Esophagus (tissue), 2 donors: ENCODE measurements around the gene ASMTL. TPM values are rescaled to one million over a fixed set of nuclear protein-coding genes. Genes with fewer than 3 reads are reported as not detected.

Experiments
- H3K27ac ChIP-seq, 2 donors: one replicate each; pipeline ENCODE4 v1.5.1; 2013; ENCODE audit warnings: low read depth in 2 of 2, mild to moderate bottlenecking in 2 of 2, inconsistent platforms in 1 of 2, low read length in 1 of 2, moderate library complexity in 1 of 2
- H3K27me3 ChIP-seq, 2 donors: one replicate each; pipeline ENCODE4 v1.6.1; 2013; ENCODE audit warnings: low read length in 2 of 2, control low read depth in 1 of 2, mild to moderate bottlenecking in 1 of 2; ENCODE audit not compliant: insufficient read depth in 2 of 2, control insufficient read depth in 1 of 2
- H3K36me3 ChIP-seq, 2 donors: one replicate each; pipeline ENCODE4 v1.6.1; 2013; ENCODE audit warnings: low read length in 1 of 2; ENCODE audit not compliant: control insufficient read depth in 2 of 2, insufficient read depth in 2 of 2
- H3K4me1 ChIP-seq, 2 donors: one replicate each; pipeline ENCODE4 v1.6.1; 2013; ENCODE audit warnings: low read length in 1 of 2; ENCODE audit not compliant: control insufficient read depth in 2 of 2, insufficient read depth in 2 of 2
- H3K4me3 ChIP-seq, 2 donors: one replicate each; pipeline ENCODE4 v1.5.1; 2013; ENCODE audit warnings: low read length in 2 of 2, mild to moderate bottlenecking in 2 of 2, low read depth in 1 of 2, moderate library complexity in 1 of 2
- H3K9me3 ChIP-seq, 2 donors: one replicate each; pipeline ENCODE4 v1.6.1; 2013; ENCODE audit warnings: mild to moderate bottlenecking in 2 of 2, low read depth in 1 of 2, low read length in 1 of 2, moderate library complexity in 1 of 2; ENCODE audit not compliant: control insufficient read depth in 2 of 2, insufficient read depth in 1 of 2
- WGBS, 2 donors: extraction: QIAGEN DNeasy Blood & Tissue Kit; methylation state at CpG; one replicate each; pipeline ENCODE4 v1.1.7; 2013; 5-methylcytosine and 5-hydroxymethylcytosine counted together
- polyA plus RNA-seq, 2 donors: library from polyadenylated mRNA; stranded (reverse); fragments of 200-250 nt; gene quantifications; one replicate each; pipeline ENCODE4 v1.2.3, GENCODE V29; 2013
- donor health status: healthy with polysubstance abuse.
- donor health status: Bipolar disorder and iron deficiency.

The ASMTL gene, protein sequence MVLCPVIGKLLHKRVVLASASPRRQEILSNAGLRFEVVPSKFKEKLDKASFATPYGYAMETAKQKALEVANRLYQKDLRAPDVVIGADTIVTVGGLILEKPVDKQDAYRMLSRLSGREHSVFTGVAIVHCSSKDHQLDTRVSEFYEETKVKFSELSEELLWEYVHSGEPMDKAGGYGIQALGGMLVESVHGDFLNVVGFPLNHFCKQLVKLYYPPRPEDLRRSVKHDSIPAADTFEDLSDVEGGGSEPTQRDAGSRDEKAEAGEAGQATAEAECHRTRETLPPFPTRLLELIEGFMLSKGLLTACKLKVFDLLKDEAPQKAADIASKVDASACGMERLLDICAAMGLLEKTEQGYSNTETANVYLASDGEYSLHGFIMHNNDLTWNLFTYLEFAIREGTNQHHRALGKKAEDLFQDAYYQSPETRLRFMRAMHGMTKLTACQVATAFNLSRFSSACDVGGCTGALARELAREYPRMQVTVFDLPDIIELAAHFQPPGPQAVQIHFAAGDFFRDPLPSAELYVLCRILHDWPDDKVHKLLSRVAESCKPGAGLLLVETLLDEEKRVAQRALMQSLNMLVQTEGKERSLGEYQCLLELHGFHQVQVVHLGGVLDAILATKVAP
- polyA plus RNA-seq: 10 to 100 TPM in 1 of 2 donors, 1 to 10 TPM in 1; 8.5 to 13.6 TPM

DNA sequence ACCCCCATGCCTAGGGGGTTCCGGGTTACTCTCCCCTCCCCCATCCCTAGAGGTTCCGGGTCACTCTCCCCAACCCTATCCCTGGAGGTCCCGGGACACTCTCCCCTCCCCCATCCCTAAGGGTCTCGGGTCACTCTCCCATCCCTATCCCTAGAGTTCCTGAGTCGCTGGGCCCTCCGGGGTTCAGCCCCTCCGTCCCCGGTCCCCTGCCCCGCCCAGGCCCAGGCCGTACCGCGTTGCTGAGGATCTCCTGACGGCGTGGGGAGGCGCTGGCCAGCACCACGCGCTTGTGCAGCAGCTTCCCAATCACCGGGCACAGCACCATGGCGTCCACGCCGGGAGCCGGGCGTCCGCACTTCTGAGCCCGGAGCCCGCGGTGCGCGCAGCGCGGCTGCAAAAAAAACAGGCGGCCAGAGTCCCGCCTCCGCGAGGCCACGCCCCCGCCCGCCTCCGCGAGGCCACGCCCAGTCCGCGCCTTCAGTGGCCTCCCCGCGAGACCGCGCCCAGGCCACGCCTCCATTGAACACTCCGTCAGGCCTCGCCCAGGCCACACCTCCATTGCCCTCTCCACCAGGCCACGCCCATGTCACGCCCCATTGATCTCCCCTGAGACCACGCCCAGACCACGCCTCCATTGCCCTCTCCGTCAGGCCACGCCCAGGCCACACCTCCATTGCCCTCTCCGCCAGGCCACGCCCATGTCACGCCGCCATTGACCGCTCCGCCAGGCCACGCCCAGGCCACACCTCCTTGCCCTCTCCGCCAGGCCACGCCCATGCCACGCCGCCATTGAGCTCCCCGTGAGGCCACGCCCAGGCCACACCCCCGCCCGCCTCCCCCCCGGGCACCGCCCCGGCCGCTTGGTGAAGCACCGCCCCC, at the start of gene ASMTL:
Gene ASMTL (minus strand): TSS at position 394 of the 879 bp plus-strand sequence. CDS start 69 bp downstream, at position 325.
- no peaks in the 10 kb centered on the region for H3K36me3 ChIP-seq
- 0 to 1% methylated on average over 72 to 76 of the region's 76 CpGs for WGBS, 2 donors
- H3K9me3 ChIP-seq: peaks cover 0 to 3% of the 10 kb centered on the region in 2 donors
- H3K4me3 ChIP-seq: peak within 1 kb of the TSS; percentile 66 to 76
- peak within 1 kb of the TSS; percentile 88 to 99 for H3K27ac ChIP-seq
- H3K27me3 ChIP-seq: no peaks in the 10 kb centered on the region
- H3K4me1 ChIP-seq: peaks cover 0 to 3% of the 10 kb centered on the region in 2 donors

DNA sequence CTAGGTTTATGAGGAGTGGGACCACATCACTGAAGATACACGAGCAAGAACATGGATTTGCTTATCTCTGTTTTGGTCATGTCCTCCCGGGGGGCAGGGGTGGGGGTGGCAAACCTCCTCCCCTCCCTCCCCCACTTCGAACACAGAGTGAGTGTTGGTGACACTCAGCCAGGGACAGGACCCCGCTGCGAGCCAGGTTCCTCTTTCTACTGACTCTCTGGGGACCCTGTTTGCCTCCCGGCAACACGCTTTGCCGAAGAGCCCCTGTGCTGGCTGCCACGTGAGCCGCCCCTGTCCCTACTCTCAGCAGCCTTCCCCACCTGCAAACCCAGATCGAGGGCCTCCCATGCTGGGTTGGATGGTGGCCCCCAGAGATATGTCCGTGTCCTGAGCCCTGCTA, 49.5 kb upstream of the ASMTL start:
- Histone ChIP-seq H3K4me3 (no peak overlapping the region), H3K36me3 (no peaks in the 10 kb centered on the region), H3K27me3 (no peaks in the 10 kb centered on the region), H3K27ac (no peak overlapping the region), H3K9me3 (no peaks in the 10 kb centered on the region), H3K4me1 (no peaks in the 10 kb centered on the region)
- 67 to 69% methylated on average over 12 of the region's 12 CpGs for WGBS, 2 donors

GRCh38 chrX:1500701-1501624, 48.3 kb upstream of the ASMTL start:
- H3K36me3 ChIP-seq: no peaks in the 10 kb centered on the region
- 73 to 76% methylated on average over 23 of the region's 23 CpGs for WGBS, 2 donors
- H3K27me3 ChIP-seq: no peaks in the 10 kb centered on the region
- H3K4me1 ChIP-seq: no peaks in the 10 kb centered on the region
- no peaks in the 10 kb centered on the region for H3K9me3 ChIP-seq
- no peak overlapping the region for H3K4me3 ChIP-seq
- peak overlapping the region in 1 of 2 donors; percentile 61 for H3K27ac ChIP-seq

DNA sequence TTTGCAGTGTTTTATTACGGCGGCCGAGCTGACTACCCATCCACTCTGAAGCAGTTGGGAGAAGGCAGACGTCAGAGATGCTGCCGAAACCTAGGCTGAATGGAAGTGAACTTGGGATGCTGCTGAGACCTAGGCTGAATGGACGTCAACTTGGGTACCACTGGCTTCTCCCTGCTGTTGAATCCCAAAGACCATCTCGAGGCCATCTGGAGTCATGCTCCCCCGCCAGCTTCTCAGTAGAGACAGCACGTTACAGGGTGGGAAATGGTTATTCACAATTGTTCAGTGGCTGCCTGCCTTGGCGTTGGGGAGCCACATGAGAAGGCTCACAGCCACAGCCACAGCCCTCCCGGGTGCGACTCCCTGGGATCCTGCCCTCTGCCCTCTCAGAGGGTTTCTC, 43.4 kb upstream of the ASMTL start:
- WGBS, 2 donors: 75 to 80% methylated on average over 12 of the region's 12 CpGs
- Histone ChIP-seq H3K36me3 (no peaks in the 10 kb centered on the region), H3K9me3 (no peaks in the 10 kb centered on the region), H3K27me3 (no peaks in the 10 kb centered on the region), H3K4me3 (no peak overlapping the region), H3K4me1 (no peaks in the 10 kb centered on the region), H3K27ac (no peak overlapping the region)

DNA sequence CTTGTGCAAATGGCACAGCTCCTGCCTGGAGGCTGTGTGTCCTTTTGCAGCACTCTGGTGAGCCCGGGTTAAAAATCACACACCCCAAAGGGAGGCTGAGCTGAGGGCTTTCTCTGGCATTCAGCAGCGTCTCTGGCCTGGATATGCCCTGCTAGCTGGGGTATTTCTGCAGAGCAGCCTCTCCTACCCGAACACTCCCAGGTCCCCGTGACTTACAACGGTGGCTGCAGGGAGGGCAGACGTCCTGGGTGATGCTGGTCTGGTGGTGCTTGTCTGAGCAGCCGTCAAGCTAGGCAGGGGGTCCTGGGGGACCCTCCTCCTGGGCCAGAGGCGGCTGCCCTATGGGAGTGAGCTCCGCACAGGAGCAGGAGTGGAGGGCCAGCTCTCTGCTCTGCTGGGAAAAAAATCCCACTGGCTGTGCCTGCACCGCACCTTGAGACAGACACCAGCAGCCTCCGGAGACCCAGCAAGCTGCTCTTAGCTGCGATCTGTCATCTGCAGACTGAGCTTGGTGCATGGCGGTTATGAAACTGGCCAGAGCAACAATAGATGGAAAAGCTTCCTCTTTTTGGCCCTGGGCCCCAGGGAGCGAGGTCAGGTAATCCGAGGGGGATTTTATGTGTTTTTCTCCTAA, 41.3 kb upstream of the ASMTL start:
- H3K27ac ChIP-seq: no peak overlapping the region
- no peak overlapping the region for H3K4me3 ChIP-seq
- 26 to 27% methylated on average over 15 of the region's 15 CpGs for WGBS, 2 donors
- H3K27me3 ChIP-seq: no peaks in the 10 kb centered on the region
- H3K9me3 ChIP-seq: no peaks in the 10 kb centered on the region
- H3K4me1 ChIP-seq: no peaks in the 10 kb centered on the region
- H3K36me3 ChIP-seq: no peaks in the 10 kb centered on the region

DNA sequence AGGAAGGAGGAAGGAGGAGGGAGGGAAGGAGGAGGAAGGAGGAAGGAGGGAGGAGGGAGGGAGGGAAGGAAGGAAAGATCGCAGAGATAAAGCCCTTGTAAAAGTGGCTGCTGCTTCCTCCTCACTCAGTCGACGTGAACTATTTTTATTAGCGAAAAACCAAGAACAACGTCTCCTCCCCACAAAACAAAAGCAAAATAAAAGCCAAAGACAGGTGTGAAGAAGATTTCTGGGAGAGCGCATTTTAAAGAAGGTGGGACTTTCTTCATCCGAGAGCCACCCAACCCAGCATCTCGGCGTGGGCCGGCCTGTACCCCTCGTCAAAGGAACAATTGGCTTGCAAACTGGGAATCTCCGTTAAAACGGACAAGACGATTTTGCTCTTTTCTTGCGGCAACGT, 40.7 kb upstream of the ASMTL start:
- Histone ChIP-seq H3K27me3 (no peaks in the 10 kb centered on the region), H3K27ac (no peak overlapping the region), H3K4me3 (no peak overlapping the region), H3K9me3 (no peaks in the 10 kb centered on the region), H3K36me3 (no peaks in the 10 kb centered on the region), H3K4me1 (no peaks in the 10 kb centered on the region)
- WGBS, 2 donors: 29 to 34% methylated on average over 16 of the region's 16 CpGs

- H3K9me3 ChIP-seq: peaks cover 0 to 3% of the 10 kb centered on the region in 2 donors
- H3K4me3 ChIP-seq: no peak overlapping the region
- no peaks in the 10 kb centered on the region for H3K4me1 ChIP-seq
- WGBS, 2 donors: 82 to 85% methylated on average over 9 of the region's 9 CpGs
- H3K27ac ChIP-seq: no peak overlapping the region
- no peaks in the 10 kb centered on the region for H3K36me3 ChIP-seq
- H3K27me3 ChIP-seq: no peaks in the 10 kb centered on the region
These were observed 39.8 kb upstream of the ASMTL start for GRCh38 chrX:1492421-1493012.

- Histone ChIP-seq H3K27me3 (no peaks in the 10 kb centered on the region), H3K4me3 (no peak overlapping the region), H3K9me3 (peaks cover 0 to 3% of the 10 kb centered on the region in 2 donors), H3K4me1 (no peaks in the 10 kb centered on the region), H3K36me3 (no peaks in the 10 kb centered on the region), H3K27ac (no peak overlapping the region)
- WGBS, 2 donors: 81 to 86% methylated on average over 6 of the region's 6 CpGs
These were observed 39.2 kb upstream of the ASMTL start for GRCh38 chrX:1491851-1492349.
